PC-9 (cell line): Measurements from ENCODE around the gene IFITM1.
"Not testable (repeated sequence)": the region's sequence is repeated elsewhere in the genome, so short reads cannot be mapped to it uniquely, and the experiment has no call there.

Source experiments
- EZH2 ChIP-seq: fragments of 200-600 bp; sonication (generic); IDR thresholded peaks from 2 replicates; pipeline ENCODE4 v1.8.0; 2017; ENCODE audit warnings: antibody characterized with exemption, low read depth
- TF ChIP-seq, protein P1 (sequence below): fragments of 200-600 bp; sonication (generic); conservative IDR thresholded peaks from 2 replicates; pipeline ENCODE4 v1.6.1; 2017; ENCODE audit warnings: mixed run types, antibody characterized with exemption, mild to moderate bottlenecking, moderate library complexity

DNA sequence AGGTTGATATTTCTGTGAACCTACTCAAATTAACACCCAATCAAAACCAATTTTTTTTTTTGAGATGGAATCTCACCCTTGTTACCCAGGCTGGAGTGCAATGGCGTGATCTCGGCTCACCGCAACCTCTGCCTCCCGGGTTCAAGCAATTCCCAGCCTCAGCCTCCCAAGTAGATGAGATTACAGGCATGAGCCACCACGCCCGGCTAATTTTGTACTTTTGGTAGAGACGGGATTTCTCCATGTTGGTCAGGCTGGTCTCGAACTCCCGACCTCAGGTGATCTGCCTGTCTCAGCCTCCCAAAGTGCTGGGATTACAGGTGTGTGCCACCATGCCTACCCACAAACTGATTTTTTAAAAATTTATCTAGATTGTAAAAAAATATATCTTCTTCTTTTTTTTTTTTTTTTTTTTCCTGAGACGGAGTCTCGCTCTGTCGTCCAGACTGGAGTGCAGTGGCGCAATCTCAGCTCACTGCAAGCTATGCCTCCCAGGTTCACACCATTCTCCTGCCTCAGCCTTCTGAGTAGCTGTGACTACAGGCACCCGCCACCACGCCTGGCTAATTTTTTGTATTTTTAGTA lies 14.8 kb downstream of the IFITM1 start:
- TF ChIP-seq, protein P1, sequence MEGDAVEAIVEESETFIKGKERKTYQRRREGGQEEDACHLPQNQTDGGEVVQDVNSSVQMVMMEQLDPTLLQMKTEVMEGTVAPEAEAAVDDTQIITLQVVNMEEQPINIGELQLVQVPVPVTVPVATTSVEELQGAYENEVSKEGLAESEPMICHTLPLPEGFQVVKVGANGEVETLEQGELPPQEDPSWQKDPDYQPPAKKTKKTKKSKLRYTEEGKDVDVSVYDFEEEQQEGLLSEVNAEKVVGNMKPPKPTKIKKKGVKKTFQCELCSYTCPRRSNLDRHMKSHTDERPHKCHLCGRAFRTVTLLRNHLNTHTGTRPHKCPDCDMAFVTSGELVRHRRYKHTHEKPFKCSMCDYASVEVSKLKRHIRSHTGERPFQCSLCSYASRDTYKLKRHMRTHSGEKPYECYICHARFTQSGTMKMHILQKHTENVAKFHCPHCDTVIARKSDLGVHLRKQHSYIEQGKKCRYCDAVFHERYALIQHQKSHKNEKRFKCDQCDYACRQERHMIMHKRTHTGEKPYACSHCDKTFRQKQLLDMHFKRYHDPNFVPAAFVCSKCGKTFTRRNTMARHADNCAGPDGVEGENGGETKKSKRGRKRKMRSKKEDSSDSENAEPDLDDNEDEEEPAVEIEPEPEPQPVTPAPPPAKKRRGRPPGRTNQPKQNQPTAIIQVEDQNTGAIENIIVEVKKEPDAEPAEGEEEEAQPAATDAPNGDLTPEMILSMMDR: not testable (repeated sequence)
- TF ChIP-seq EZH2: not testable (repeated sequence)
